Astrocyte (in vitro differentiated cells and primary cell): ENCODE measurements around the gene KCNJ4.

Experiments used
- EZH2 ChIP-seq: IDR thresholded peaks from 2 replicates; pipeline ENCODE4 v1.6.1; 2012; ENCODE audit warnings: mild to moderate bottlenecking, low read length, inconsistent platforms; ENCODE audit not compliant: insufficient read depth
- TF ChIP-seq, protein P1 (sequence below): IDR thresholded peaks from 2 replicates; pipeline ENCODE4 v1.5.1; 2011; ENCODE audit warnings: low read depth, mild to moderate bottlenecking, inconsistent platforms, low read length, moderate library complexity; ENCODE audit not compliant: insufficient read depth

DNA sequence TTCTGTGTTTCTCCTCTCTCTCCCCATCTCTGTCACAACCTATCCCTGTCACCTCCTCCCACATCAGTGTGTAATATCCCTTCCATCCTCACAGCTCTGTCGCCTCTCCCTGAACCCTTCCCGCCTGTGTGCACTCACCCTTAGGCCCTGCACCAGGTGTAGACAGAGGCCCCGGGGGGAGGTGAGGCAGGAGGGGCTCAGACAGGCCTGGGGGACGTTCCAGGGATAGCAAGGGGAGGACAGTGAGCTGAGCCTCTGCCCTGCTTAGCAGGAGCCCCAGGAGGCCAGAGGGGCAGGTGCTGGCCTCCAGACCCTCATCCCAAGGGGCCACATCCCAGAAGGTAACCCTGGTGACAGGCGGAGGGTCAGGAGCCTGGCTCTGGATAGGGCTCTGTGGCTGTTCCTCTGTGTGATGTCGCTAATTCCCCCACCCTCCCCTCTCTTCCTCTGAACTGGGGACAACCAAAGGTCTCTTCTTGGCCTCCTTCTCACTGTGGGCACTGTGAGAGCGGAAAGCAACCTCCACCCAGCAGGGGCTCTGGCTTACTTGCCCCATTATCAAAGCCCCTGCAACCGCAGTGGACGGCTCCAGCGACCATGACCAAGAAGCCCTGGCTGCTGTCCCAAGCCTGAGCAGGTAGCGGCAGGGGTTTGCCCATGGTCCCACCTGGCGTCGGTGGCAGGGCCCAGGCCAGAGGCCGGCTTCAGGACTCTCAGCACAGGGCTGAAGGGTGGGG is 35.7 kb downstream of the KCNJ4 start:
- TF ChIP-seq, protein P1, sequence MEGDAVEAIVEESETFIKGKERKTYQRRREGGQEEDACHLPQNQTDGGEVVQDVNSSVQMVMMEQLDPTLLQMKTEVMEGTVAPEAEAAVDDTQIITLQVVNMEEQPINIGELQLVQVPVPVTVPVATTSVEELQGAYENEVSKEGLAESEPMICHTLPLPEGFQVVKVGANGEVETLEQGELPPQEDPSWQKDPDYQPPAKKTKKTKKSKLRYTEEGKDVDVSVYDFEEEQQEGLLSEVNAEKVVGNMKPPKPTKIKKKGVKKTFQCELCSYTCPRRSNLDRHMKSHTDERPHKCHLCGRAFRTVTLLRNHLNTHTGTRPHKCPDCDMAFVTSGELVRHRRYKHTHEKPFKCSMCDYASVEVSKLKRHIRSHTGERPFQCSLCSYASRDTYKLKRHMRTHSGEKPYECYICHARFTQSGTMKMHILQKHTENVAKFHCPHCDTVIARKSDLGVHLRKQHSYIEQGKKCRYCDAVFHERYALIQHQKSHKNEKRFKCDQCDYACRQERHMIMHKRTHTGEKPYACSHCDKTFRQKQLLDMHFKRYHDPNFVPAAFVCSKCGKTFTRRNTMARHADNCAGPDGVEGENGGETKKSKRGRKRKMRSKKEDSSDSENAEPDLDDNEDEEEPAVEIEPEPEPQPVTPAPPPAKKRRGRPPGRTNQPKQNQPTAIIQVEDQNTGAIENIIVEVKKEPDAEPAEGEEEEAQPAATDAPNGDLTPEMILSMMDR: no peak
- no peak for TF ChIP-seq EZH2
